EL (cell line): Measurements from ENCODE around the gene NTN4.
"Not testable (repeated sequence)": the region's sequence is repeated elsewhere in the genome, so short reads cannot be mapped to it uniquely, and the experiment has no call there.

Experiments
- DNase-seq: peaks from one replicate; pipeline ENCODE4 v3.0.0-alpha.2; 2016

NTN4 gene

GRCh38 chr12:95790033-95790916 lies at the start of gene NTN4:
Gene NTN4 (minus strand): TSS chr12:95790764. CDS start chr12:95790309, 455 bp downstream.
- DNase-seq = peak; percentile 68

- DNase-seq = peak; percentile 83
These were observed 47.6 kb upstream of the NTN4 start for GRCh38 chr12:95838125-95838524.

GRCh38 chr12:95837240-95838038 lies 46.9 kb upstream of the NTN4 start:
- DNase-seq = peak; percentile 5

GRCh38 chr12:95836630-95837239 lies 46.2 kb upstream of the NTN4 start:
- peak; percentile 38 for DNase-seq

GRCh38 chr12:95836185-95836609 lies 45.6 kb upstream of the NTN4 start:
- peak; percentile 64 for DNase-seq

GRCh38 chr12:95834572-95834971 lies 44.0 kb upstream of the NTN4 start:
- no peak for DNase-seq

- DNase-seq = no peak
These were observed 39.9 kb upstream of the NTN4 start for GRCh38 chr12:95830335-95831089.

- DNase-seq = no peak
These were observed 38.8 kb upstream of the NTN4 start for GRCh38 chr12:95829395-95829794.

GRCh38 chr12:95820096-95820703 lies 29.6 kb upstream of the NTN4 start:
- DNase-seq = peak; percentile 62

GRCh38 chr12:95815632-95816212 lies 25.2 kb upstream of the NTN4 start:
- DNase-seq = peak; percentile 47

GRCh38 chr12:95812155-95812554 lies 21.6 kb upstream of the NTN4 start:
- DNase-seq = not testable (repeated sequence)

GRCh38 chr12:95810411-95810810 lies 19.8 kb upstream of the NTN4 start:
- DNase-seq = no peak

GRCh38 chr12:95809000-95809680 lies 18.6 kb upstream of the NTN4 start:
- DNase-seq = no peak

GRCh38 chr12:95808146-95808545 lies 17.6 kb upstream of the NTN4 start:
- no peak for DNase-seq

GRCh38 chr12:95805864-95806671 lies 15.5 kb upstream of the NTN4 start:
- DNase-seq = peak; percentile 99

GRCh38 chr12:95804291-95804690 lies 13.7 kb upstream of the NTN4 start:
- no peak for DNase-seq

- no peak for DNase-seq
These were observed 13.3 kb upstream of the NTN4 start for GRCh38 chr12:95803817-95804216.

- DNase-seq = peak; percentile 96
These were observed 12.1 kb upstream of the NTN4 start for GRCh38 chr12:95802482-95803270.

- DNase-seq = no peak
These were observed 6.4 kb upstream of the NTN4 start for GRCh38 chr12:95796982-95797289.
